CD4-positive, alpha-beta T cell treated with Interleukin-10 for 1 hour (primary cell): ENCODE results near the gene TAAR6.
"Not testable (repeated sequence)": the region's sequence is repeated elsewhere in the genome, so short reads cannot be mapped to it uniquely, and the experiment has no call there.

ENCODE experiments used
- DNase-seq: peaks from one replicate; pipeline ENCODE4 v3.0.0-alpha.2; 2020

TAAR6 gene

GRCh38 chr6:132592855-132593254, 22.7 kb downstream of the TAAR6 start:
- DNase-seq: no peak

GRCh38 chr6:132596201-132596600, 26.1 kb downstream of the TAAR6 start:
- no peak for DNase-seq

GRCh38 chr6:132598473-132598872, 28.4 kb downstream of the TAAR6 start:
- DNase-seq: no peak

GRCh38 chr6:132600900-132601299, 30.8 kb downstream of the TAAR6 start:
- DNase-seq: not testable (repeated sequence)

GRCh38 chr6:132604635-132605152, 34.6 kb downstream of the TAAR6 start:
- DNase-seq: no peak

- no peak for DNase-seq
These were observed 37.6 kb downstream of the TAAR6 start for GRCh38 chr6:132607544-132608233.

- DNase-seq: no peak
These were observed 41.5 kb downstream of the TAAR6 start for GRCh38 chr6:132611616-132612015.

- peak; percentile 23 for DNase-seq
These were observed 42.5 kb downstream of the TAAR6 start for GRCh38 chr6:132612449-132613108.

- peak; percentile 18 for DNase-seq
These were observed 44.4 kb downstream of the TAAR6 start for GRCh38 chr6:132614554-132614953.

- DNase-seq: no peak
These were observed 46.6 kb downstream of the TAAR6 start for GRCh38 chr6:132616677-132617076.
